Measurements from ENCODE around the gene ZNF407. TPM values are rescaled to one million over a fixed set of nuclear protein-coding genes. Genes with fewer than 3 reads are reported as not detected.

The ZNF407 gene
- total RNA-seq, 1 donor from 2014 or later: 7.0 TPM

DNA sequence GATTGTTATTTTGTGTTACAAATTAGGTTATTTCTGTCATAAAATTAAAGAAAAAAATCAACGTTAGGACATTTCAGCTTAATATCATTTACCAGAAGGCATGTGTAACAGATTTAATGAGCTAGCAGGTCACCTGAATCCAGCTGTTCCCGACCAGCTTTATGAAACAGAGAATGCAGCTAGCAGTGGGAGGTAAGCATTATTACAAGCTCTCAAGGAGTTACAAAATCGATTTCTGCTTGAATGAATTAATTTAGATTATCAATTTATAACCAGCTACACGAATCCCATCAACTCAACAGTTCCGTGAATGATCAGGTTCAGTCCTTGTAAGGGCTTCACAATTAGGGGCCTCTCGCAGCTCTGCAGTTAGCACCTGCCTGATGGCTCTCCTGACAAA is 399.3 kb downstream of the ZNF407 start:
- DNase-seq (ENCODE audit: low read depth): no peak

DNA sequence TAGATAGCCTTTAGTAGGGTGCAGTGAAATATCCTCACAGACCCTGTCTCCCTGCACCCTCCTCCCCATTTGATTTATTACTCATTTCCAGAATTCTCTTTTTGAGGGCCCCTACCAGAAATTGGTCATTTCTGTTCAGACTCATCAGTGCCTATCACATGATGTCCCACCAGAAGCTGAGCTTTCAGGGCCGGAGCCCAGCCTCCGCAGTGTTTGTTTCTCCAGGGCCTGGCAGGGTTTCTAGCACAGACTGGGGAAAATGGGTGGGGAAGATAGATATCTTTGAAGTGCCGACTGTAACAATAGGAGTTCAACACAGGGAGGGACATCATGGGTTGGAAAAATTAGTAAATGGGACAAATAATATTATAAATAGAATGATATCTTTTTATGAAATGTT is 403.2 kb downstream of the ZNF407 start:
- DNase-seq (ENCODE audit: low read depth): no peak

- no peak for DNase-seq (ENCODE audit: low read depth)
These were observed 405.4 kb downstream of the ZNF407 start for GRCh38 chr18:75003039-75003438.

- peak; percentile 31 for DNase-seq (ENCODE audit: low read depth)
These were observed 406.4 kb downstream of the ZNF407 start for GRCh38 chr18:75003764-75004690.

DNA sequence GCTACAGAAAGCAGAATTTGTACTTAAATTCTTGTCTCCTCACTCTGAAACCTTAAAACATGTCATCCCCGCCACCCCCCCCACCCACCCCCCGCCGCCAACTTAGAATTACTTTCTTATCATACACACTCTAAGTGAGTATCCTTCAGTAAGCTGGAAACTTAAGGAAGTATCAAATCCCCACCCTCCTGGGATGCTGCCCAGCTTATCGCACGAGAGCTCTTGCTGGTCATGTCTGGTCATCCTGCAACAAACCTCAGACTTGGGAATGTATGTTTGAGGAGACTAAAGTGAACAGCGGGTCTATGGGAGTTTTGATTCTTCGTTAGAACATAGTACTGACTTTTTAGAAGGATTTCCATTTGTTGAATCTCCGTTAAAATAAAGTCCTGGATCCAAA is 408.0 kb downstream of the ZNF407 start:
- DNase-seq (ENCODE audit: low read depth): no peak

GRCh38 chr18:75008186-75008585 is 410.5 kb downstream of the ZNF407 start:
- DNase-seq (ENCODE audit: low read depth): no peak

GRCh38 chr18:75009296-75009695 is 411.6 kb downstream of the ZNF407 start:
- DNase-seq (ENCODE audit: low read depth): no peak

GRCh38 chr18:75009878-75010277 is 412.2 kb downstream of the ZNF407 start:
- DNase-seq (ENCODE audit: low read depth): no peak

DNA sequence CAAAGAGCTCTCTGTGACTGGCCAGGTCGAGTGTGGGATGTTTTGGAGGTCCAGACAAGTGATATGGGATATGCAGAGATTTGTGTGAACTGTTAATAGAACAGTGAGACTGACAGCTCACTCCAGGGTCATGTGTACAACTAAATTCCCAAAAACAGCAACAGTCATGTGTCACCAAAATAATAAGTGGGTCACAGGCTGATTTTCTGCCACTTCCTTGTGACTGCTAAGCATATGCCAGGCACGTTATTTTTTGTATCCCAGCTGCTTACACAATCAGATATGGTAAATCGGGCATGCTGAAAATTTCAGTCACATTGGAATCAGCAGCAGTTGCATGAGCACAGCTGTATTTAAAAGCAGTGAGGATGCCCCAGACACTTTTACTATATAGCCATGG is 412.6 kb downstream of the ZNF407 start:
- DNase-seq (ENCODE audit: low read depth): peak; percentile 21

DNA sequence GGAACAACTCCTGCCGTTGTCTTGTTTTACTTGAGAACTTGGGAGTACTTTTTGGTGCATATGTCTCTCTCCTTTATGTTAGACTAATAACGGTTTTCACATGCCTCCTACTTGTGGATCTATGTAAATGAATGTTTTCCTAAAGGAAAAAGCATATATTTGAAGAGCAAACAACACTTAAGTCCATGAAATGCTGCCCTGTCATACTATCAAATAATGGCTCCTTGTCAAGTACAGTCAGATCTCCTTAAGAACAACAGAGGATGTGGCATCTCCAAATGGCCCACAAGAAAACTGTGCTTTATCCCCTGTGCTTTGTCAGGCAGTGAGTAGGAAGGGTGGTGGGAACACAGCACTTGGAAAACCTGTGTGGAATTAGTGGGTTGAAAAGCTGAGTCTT is 413.0 kb downstream of the ZNF407 start:
- no peak for DNase-seq (ENCODE audit: low read depth)

DNA sequence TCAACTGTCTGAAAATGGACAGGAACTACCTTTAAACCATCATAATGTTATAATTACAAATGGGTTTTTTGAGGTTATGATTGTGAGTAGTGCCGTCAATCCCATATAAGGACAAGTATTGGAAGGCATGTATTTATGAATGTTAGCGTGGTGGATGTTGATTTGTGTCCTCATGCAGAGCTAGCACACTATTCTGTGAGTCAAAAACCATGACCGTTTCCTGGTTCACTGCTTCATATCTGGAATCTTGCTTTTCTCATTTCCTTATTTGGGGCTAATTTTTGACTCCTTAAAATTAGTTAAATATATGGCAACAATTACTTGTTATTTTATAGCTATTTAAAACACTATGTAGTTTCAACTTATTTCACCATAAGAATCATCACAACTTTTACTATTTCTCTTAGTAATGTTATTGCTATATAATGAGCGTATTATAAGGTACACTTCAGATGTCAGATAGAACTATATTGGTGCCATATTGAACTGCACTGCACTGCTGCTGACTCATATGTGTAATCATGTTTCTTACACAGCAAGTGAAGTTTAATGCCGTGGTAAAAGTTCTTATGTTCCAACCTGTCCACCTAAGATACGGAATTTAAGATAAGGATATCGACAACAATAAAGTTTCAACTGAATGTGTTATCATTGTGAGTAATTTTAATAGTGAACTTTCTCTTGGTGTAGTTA is 418.5 kb downstream of the ZNF407 start:
- DNase-seq (ENCODE audit: low read depth): no peak

DNA sequence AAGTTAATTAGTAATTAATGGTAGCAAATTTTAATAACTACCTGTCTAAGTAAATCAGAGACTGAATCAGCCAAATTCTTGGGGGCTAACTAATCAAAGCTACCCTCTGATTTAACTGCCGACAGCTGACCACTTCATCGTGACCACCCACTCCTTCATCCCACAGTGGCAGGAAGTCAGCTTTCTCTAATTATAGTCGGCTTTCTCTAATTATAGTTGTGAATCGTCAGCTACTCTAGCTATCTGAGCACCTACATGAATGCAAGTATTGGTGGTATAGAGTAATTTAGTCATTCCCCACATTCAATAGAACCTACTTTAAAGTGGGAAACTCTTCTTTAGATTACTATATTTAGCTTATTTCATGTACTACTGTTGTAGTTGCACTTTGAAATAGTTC is 425.8 kb downstream of the ZNF407 start:
- peak; percentile 38 for DNase-seq (ENCODE audit: low read depth)

DNA sequence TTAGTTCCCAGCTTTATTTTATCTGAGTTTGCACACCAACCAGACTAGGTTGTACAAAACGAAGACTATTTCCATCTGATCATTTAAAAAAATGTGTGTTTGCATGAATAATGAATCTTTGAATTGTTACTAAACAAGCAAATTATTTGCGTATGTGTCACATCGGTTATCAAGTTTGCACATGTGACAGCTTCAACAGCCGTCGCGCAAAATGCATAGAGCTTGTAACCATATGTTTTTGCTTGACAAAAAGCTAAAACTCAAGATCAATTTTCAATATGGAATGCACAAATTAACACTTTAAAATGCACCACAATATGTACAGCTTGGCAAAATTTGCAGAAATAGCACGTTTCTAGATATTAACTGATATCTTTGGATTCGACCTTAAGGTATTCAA is 427.2 kb downstream of the ZNF407 start:
- DNase-seq (ENCODE audit: low read depth): no peak

DNA sequence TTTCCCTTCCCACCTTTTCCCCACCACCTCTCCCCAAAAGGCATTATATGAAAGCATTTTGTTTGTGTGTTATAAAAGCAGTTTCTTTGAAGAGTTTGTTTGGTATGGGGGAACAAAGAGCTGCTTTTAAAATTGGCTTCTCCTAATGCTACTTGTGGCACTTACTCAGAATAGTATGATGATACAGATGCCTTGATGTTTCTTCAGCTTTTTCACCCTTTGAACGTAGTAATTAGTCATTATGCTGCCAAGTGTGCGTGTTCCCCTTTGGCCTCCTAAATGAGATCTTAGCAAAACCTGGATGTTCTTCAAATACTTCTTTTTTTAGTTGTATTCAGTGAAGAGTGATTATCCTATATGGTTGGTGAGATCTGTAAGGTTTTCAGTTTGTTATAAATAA is 427.9 kb downstream of the ZNF407 start:
- DNase-seq (ENCODE audit: low read depth): no peak

GRCh38 chr18:75029481-75029880 is 431.8 kb downstream of the ZNF407 start:
- no peak for DNase-seq (ENCODE audit: low read depth)

GRCh38 chr18:75031717-75032317 is 434.1 kb downstream of the ZNF407 start:
- no peak for DNase-seq (ENCODE audit: low read depth)

DNA sequence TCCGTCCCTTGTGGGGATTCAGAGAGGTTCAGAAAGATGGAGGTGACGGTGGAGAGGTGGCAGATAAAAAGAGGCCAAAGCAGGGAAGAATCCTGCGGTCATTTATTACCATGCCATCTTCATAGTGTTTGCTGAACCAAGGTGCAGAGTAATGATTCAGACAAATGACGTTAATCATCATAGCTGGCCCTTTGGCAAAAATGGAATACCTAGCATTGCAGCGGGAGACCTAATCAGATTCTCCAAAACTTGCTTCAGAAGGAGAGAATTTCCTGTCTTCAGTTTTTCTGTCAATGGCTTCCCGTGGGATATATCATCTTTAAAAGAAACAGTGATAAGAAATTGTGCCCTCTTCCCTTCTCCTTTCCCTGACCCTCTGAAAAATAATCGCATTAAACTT is 435.8 kb downstream of the ZNF407 start:
- DNase-seq (ENCODE audit: low read depth): no peak

DNA sequence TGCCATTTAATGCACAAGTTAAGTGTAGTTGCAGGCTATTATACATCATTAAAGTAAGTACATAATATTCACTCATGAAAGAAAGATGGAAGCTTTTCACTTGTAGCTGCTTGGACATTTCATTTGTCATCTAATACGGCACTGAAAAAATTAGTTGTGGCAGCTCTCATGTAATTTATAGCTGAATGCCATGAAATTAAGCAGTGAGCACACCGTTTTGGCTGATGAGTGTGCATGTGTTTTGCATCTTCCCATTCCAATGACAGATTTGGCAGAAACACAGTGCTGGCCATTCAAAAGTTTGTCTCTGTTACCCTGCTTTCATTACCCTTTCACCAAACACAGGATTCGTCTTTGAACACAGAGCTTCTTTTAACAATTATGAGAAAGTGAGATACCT is 437.3 kb downstream of the ZNF407 start:
- no peak for DNase-seq (ENCODE audit: low read depth)

DNA sequence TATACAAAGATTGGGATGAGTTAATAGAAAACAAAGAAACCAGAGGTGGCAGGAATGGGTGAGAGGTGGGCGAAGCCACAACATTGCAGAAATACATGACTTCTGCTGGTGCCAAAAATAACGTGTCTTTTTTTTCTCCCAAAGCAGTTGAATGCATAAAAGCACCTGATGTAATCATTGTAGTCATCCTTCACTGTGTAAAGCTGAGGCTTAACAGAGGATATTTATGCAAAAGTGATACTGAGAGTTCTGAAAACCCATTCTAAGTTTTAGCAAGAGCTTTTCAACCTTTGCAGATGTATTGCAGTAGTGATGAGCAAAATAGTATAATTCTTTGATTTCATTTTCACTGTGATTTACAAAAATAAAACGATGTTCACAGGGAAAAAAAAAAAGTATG is 438.3 kb downstream of the ZNF407 start:
- DNase-seq (ENCODE audit: low read depth): no peak

DNA sequence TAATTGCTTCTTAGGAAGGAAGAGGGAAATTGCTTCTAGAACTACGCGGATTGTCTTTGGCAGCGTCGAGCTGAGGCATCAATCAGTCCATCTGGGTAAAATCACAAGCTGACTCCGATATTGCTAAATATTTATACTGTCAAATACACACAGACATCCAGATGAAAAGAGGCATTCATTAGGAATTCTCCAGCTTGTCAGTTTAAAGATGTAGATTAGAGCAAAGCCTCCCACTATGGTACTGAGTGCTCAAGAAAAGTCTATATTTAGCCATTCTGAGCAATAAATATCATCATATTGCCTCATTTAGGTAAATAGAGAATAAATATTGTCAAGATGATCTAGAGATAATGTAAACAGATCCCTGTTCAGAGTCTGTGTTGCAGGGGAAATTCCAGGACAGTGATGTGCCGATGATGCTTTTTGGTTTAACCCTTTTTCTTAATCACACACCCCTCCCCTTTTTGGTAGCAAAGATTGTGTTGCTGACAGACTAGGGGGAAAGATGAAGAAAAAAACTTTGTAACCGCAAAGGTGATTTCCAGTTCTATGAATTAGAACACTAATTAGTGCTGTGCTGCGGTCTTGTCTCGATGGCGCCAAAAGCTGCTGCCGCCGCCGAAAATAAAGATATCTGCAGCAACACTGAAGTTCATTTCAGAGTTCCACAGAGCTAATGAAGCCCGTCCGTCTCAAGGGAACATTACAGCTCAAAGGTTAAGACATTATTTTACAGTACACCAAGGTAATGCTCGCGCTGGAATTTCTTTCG is 439.4 kb downstream of the ZNF407 start:
- DNase-seq (ENCODE audit: low read depth): no peak

DNA sequence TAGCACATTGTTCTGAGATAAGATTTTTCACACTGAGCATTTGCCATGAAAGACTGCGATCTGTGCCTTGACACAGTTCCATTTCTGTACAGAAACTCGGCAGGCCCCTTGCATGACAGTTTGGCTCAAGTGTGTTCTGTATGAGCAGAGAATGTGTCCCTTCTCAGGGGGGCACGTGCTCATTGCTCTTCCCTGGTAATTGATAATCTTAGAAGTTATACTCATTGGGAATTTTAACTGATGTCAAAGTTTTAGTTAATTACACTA is 440.0 kb downstream of the ZNF407 start:
- DNase-seq (ENCODE audit: low read depth): no peak

GRCh38 chr18:75041586-75041985 is 443.9 kb downstream of the ZNF407 start:
- DNase-seq (ENCODE audit: low read depth): peak; percentile 26

Data from myocyte (in vitro differentiated cells).